Uterus (tissue), 2 donors: ENCODE measurements around the gene KRTAP10-10.

ENCODE experiments used
- POLR2A ChIP-seq, 2 donors: fragments of 450-650 bp; IDR thresholded peaks; one replicate each; pipeline ENCODE4 v1.6.1; 2016; ENCODE audit warnings: antibody characterized with exemption in 2 of 2, mild to moderate bottlenecking in 1 of 2, moderate library complexity in 1 of 2
- TF ChIP-seq, protein P1 (sequence below), 4 experiments: fragments of 200-600 bp in 2 of 4; fragments of 450-650 bp in 2 of 4; sonication (generic) in 2 of 4; IDR thresholded peaks; one replicate each; pipeline ENCODE4 v1.5.1; 2016 to 2019; ENCODE audit warnings: antibody characterized with exemption in 4 of 4, mild to moderate bottlenecking in 2 of 4, moderate library complexity in 1 of 4

DNA sequence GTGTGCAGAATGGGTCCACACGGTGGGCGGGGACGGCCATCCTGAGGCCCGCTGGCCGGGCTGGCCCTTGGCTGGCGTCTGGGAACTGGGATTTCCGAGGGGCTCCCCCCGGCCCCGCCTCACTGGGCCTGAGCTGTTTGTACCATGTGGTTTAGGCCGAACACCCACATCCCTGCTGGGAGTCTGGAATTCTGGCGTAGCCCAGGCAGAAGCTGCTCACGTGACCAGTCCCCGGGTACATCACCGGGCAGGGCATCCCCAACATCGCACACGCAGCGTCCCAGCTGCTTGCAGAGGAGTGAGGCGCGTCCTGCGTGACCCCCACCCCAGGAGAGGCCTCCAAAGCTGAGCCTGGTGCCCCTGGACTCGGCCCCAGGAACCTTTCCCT, 34.7 kb upstream of the KRTAP10-10 start:
- TF ChIP-seq, protein P1, sequence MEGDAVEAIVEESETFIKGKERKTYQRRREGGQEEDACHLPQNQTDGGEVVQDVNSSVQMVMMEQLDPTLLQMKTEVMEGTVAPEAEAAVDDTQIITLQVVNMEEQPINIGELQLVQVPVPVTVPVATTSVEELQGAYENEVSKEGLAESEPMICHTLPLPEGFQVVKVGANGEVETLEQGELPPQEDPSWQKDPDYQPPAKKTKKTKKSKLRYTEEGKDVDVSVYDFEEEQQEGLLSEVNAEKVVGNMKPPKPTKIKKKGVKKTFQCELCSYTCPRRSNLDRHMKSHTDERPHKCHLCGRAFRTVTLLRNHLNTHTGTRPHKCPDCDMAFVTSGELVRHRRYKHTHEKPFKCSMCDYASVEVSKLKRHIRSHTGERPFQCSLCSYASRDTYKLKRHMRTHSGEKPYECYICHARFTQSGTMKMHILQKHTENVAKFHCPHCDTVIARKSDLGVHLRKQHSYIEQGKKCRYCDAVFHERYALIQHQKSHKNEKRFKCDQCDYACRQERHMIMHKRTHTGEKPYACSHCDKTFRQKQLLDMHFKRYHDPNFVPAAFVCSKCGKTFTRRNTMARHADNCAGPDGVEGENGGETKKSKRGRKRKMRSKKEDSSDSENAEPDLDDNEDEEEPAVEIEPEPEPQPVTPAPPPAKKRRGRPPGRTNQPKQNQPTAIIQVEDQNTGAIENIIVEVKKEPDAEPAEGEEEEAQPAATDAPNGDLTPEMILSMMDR (IDR thresholded peaks at IDR 0.05), result no peak
- no peak for TF ChIP-seq POLR2A (IDR thresholded peaks at IDR 0.05)
